ENCODE results near the gene FLT3LG.

Gene FLT3LG

GRCh38 chr19:49489601-49490167, 15.7 kb downstream of the FLT3LG start:
- DNase-seq: no peak

DNA sequence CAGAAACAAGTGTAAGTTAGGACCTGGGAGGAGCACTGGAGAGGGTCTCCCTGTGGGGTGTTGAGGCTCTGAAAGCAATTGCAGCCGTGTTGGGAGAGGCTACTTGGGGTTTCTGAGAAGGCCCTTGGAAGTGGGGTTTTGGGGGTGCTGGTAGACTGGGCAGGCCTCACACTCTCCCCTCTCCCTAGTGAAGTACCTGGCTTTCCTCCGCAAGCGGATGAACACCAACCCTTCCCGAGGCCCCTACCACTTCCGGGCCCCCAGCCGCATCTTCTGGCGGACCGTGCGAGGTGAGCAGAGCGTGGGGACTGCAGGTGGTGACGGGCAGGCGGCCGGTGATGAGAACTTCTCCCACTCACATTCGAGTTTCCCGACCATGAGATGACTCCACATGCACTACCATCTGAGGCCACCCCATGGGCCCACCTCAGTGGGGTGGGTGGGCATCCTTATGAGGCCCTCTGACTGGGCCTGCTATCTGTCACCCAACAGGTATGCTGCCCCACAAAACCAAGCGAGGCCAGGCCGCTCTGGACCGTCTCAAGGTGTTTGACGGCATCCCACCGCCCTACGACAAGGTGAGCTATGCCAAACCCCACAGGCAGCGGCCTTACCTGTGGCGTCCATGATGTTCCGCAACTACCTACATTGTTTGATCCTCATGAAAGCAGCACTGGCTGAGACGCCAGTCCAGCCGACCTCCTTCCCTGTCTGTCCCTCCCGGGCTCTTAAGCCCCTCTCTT, 16.4 kb downstream of the FLT3LG start:
- no peak for DNase-seq

DNA sequence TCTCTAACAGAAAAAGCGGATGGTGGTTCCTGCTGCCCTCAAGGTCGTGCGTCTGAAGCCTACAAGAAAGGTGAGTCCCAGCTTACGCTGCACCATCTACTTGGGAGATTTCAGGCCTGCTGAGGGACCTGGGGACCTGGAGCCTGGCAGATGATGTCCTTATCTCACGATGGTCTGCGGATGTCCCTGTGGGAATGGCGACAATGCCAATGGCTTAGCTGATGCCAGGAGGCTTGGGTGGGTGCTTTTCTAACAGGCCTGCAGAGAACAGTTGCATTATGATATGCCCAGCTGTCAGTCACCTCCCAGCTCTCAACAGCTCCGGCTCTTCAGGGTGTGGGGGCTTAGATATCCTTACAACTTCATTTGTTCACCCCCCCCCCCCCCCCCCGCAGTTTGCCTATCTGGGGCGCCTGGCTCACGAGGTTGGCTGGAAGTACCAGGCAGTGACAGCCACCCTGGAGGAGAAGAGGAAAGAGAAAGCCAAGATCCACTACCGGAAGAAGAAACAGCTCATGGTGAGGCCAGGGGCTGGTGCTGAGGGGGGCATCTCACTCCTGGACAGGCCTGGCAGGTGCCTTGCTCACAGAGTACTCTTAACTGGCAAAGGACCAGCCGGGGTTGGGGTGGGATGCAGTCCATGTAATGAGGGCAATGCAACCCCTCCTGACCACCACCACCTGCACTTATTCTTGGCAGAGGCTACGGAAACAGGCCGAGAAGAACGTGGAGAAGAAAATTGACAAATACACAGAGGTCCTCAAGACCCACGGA, 17.2 kb downstream of the FLT3LG start:
- no peak for DNase-seq

DNA sequence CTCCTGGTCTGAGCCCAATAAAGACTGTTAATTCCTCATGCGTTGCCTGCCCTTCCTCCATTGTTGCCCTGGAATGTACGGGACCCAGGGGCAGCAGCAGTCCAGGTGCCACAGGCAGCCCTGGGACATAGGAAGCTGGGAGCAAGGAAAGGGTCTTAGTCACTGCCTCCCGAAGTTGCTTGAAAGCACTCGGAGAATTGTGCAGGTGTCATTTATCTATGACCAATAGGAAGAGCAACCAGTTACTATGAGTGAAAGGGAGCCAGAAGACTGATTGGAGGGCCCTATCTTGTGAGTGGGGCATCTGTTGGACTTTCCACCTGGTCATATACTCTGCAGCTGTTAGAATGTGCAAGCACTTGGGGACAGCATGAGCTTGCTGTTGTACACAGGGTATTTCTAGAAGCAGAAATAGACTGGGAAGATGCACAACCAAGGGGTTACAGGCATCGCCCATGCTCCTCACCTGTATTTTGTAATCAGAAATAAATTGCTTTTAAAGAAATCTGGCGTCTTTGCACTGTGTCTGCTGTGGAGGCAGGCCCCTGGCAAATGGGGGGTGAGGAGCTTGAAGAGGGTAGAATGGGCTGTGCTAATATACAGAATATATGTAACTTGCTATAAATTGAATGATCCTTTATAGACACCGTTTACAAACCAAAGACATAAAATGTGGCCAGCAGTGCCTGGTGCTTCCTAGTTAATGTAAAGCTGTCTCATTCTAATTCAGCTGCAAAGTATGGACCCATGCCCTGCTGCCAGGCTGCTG, 18.0 kb downstream of the FLT3LG start:
- DNase-seq: no peak

DNA sequence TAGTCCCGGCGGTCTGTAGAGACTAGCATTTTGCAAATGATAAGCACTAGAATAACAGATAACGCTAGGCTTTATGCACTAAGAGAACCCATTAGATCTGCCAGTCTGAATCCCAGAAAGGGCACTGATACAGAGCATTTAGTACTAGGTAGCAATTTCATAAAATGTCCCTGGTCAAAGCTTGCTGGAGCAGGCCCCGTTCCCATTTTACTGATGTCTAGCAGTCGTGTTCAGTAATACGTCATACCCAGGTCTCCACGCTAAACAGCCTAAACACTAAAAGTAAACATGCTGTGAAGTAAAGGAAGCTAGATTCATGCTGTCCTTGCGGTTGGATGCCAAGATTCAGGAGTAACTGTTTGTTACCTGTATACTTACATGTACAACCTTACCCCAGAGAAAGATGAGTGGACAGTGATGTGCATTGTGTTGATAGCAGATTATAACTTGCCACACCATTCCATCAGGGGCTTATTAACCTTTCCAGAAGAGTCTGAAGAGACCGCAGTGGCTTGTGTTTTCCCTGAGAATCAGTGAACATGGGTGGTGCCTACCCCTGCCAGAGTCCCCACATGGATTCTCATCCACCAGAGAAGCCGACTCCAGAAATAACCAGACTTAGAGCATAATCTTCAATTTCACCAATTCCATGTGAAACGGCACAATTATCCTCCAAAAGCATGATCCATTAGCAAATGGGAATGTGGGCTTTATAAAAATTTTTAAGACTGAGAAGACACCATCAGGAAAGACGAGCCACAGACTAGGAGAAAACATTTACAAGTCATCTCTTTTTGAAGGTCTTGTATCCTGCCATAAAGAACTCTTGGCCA, 18.8 kb downstream of the FLT3LG start:
- DNase-seq: no peak

DNA sequence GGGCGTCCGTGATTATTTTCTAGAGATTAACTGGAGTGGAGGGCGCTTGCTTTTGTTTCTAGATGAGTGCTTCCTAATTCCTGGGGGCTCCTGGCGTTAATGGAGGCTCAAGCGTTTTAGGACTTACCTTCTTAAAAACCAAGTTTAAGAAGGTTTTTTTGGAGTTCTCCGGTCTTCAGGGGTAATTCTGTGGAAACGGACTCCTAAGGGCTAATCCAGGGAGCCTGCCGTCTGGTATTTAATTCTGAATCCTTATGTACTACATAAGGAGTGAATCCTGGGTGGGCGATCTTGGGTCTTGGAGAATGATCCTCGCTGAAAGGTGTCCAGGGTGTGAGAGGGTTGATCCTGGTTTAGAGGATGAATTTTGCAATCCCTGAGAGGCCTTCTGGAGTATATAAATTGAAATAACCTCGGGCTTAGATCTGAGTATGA, 22.6 kb downstream of the FLT3LG start:
- DNase-seq: no peak

DNA sequence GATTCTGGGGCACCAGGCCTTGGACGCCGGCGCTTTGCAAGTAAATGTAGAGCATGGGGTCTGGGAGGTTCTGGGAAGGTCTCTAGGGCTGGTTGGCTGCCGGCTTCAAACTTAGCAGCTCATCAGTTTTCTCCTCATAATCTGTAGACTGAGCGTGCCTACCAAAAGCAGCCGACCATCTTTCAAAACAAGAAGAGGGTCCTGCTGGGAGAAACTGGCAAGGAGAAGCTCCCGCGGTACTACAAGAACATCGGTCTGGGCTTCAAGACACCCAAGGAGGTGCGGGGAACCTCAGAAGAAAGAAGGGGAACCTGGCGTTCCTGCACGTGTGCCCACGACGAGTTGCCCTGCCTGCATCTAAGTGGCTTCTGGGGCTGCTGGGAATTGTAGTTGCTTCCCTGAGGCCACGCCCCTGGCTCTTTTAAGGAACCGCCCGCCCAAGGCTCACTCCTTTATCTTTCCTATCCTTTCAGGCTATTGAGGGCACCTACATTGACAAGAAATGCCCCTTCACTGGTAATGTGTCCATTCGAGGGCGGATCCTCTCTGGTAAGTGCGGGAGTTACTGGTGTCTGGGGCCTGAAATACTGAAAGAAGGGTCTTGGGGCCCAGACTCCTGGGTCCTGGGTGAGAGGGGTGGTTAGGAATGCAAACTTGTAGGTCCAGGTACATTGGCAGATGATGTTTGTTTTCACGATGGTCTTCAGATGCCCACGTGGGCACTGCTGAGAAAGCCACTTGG, 23.2 kb downstream of the FLT3LG start:
- DNase-seq: no peak

GRCh38 chr19:49497789-49498103, 23.7 kb downstream of the FLT3LG start:
- no peak for DNase-seq

DNA sequence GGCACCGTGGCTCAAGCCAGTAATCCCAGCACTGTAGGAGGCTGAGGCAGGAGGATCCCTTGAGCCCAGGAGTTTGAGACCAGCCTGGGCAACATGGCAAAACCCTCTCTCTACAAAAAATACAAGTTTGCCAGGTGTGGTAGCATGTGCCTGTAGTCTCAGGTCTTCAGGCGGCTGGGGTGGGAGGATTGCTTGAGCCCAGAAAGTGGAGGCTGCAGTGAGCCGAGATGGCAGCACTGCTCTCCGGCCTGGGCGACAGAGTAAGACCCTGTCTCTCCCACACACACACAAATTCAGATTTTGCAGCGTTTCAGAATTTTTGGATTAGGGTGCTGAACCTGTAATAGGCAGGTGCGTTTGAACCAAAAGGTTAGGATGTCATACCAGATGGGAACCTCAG, 24.5 kb downstream of the FLT3LG start:
- DNase-seq: no peak

DNA sequence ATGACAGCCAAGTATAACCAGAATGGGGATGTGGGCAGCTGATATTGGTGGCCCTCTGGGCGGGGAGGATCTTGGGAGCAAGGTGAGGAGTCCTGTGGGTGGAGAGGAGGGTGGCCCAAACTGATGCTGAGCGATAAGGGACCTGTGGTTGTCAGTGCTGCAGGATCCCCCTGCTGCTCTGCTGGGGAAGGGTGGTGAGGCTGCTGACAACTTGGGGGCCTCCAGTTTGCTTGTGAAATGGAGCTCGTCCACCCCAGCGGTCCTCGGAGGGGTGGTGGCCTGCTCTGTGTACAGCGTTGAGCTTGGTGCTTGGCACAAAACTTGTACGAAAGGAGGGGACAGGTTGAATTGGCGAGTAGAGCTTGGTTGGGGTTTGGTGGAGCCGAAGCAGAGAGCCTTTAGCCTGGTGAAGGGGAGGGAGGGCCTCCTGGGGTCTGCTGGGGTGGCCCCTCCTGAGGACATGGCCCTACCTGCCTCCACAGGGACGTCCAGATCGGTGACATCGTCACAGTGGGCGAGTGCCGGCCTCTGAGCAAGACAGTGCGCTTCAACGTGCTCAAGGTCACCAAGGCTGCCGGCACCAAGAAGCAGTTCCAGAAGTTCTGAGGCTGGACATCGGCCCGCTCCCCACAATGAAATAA, 25.1 kb downstream of the FLT3LG start:
- no peak for DNase-seq

DNA sequence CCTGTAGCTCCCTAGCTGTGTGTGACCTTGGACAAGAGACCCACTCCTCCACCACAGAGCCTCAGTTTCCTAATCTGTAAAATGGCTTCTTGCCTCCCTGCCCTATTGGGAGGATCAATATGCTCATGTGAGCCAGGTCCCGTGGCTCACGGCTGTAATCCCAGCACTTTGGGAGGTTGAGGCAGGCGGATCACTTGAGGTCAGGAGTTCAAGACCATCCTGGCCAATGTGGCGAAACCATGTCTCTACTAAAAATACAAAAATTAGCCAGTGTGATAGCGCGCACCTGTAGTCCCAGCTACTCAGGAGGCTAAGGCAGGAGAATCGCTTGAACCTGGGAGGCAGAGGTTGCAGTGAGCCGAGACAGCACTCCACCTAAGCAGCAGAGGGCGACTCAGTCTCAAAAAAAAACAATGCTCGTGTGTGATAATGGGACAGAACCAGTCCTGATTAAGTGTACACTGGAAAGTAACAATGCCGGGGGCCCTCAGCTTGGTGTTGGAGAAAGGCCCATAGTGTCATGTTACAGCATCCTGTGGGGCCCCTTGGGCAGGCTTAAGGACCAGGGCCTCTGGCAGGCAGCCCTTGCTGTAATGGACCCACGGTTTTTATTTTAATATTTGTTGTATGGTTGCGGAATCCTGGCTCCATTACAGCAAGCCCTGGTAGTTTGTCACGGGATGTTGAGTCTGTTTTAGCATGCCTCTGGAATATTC, 29.0 kb downstream of the FLT3LG start:
- peak; percentile 29 to 62 for DNase-seq

- DNase-seq: no peak
Observed at GRCh38 chr19:49503582-49503962, 29.6 kb downstream of the FLT3LG start.

- peak; percentile 47 to 60 for DNase-seq
Observed at GRCh38 chr19:49506575-49507105, 32.6 kb downstream of the FLT3LG start.

DNA sequence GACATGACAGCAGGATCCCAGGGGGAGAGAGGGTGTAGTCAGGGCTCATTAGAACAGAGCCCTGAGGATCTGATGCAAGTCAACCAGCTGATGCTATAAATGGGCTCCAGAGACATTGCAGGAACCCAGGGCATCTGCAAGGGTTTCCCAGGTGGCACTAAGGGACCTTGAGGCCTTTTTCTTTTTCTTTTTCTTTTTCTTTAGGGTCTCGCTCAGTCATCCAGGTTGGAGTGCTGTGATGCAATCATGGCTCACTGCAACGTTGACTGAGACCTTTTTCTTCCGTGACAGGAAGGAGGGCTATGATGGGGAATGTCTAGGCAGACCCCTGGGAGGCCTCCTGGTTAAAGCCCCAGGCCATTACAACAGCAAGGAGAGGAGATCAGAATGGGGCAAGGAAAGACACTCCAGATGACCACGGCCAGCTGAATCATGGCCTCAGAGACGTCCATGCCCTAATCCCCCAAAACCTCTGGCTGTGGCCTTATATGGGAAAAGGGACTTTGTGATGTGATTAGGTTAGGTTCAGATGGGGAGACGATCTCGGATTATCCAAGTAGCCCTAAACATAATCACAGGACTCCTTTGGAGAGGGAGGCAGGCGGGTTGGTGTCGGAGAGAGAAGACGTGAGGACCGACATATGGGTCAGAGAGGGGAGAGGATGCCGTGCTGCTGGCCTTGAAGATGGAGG, 33.9 kb downstream of the FLT3LG start:
- DNase-seq: no peak

DNA sequence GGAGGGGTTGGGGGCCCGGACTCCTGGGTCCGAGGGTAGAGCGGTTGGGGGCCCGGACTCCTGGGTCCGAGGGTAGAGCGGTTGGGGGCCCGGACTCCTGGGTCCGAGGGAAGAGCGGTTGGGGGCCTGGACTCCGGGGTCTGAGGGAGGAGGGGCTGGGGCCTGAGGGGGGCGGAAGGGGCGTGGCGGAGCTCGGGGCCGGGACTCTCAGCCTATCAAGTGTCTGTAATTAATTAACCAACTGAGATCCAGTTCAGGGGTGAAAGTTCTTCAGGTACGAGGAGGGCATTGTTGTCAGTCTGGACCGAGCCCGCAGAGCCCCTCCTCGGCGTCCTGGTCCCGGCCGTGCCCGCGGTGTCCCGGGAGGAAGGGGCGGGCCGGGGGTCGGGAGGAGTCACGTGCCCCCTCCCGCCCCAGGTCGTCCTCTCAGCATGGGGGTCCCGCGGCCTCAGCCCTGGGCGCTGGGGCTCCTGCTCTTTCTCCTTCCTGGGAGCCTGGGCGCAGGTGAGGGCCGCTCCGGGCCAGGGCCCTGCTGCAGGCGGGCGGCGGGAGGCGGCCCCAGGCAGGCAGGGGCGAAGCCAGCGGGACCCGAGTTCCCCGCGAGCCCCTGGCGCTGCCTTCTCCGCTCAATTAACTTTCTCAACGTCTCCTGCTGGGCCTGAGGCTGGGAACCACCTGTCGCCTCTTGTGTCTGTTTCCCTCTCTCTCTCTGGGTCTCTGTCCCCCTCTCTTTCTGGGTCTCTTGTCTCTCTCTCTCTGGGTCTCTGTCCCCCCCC, 39.1 kb downstream of the FLT3LG start:
- peak; percentile 48 to 75 for DNase-seq

GRCh38 chr19:49513746-49514118, 39.7 kb downstream of the FLT3LG start:
- DNase-seq: no peak

GRCh38 chr19:49514151-49514550, 40.1 kb downstream of the FLT3LG start:
- DNase-seq: no peak

DNA sequence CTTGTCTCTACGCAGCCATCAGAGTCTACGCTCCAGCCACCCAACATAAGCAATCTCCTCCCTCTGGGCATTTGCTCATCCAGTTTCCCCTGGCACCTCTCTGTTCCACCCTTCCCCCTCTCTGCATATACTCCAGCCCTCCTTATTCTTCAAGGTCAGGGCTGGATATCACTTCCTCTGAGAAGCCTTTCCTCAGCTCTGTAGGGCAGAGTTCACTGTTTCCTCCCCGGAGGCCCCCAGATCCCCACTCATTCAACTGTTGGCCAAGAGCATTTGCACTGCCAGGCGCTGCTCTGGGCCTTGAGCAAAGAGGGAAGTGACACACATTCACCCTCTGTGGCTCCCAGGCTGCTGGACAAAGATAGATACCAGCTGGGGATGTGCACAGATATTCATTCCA, 41.8 kb downstream of the FLT3LG start:
- DNase-seq: no peak

GRCh38 chr19:49518033-49518432, 44.0 kb downstream of the FLT3LG start:
- no peak for DNase-seq
